ENCODE measurements around the gene PYGM.

DNA sequence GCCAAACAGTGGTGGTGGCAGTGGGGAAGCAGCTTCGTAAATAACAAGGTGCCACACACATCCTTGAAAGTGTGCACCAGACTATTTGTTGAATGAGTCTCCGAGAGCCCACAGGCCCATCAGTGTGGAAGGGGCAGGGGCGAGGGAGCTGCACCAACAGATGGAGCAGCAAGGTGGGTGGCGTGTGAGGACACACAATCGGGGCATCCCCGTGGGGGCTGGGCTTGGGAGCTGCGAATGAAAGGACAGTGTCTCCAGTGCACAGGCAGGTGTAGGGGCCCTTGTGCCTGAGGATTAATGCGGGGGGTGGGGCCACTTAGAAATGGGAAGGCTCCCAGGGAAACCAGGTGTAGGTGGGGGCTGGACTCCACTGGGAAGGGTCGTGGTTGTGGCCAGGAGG lies 39.6 kb downstream of the PYGM start:
- TF ChIP-seq, protein P1, sequence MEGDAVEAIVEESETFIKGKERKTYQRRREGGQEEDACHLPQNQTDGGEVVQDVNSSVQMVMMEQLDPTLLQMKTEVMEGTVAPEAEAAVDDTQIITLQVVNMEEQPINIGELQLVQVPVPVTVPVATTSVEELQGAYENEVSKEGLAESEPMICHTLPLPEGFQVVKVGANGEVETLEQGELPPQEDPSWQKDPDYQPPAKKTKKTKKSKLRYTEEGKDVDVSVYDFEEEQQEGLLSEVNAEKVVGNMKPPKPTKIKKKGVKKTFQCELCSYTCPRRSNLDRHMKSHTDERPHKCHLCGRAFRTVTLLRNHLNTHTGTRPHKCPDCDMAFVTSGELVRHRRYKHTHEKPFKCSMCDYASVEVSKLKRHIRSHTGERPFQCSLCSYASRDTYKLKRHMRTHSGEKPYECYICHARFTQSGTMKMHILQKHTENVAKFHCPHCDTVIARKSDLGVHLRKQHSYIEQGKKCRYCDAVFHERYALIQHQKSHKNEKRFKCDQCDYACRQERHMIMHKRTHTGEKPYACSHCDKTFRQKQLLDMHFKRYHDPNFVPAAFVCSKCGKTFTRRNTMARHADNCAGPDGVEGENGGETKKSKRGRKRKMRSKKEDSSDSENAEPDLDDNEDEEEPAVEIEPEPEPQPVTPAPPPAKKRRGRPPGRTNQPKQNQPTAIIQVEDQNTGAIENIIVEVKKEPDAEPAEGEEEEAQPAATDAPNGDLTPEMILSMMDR (IDR thresholded peaks at IDR 0.05 in 4 of 5, conservative IDR thresholded peaks at IDR 0.05 in 1 of 5) = no peak
- TF ChIP-seq POLR2A (IDR thresholded peaks at IDR 0.05) = no peak

Data from gastrocnemius medialis (tissue), 4 donors.